HG02870 (cell line): ENCODE data around the gene KRTAP4-4.
"Not testable (repeated sequence)": the region's sequence is repeated elsewhere in the genome, so short reads cannot be mapped to it uniquely, and the experiment has no call there.

Source experiments
- ATAC-seq: cut with Tn5 transposase; IDR thresholded peaks from one replicate; pipeline ENCODE4 v1.9.1; 2021; ENCODE audit warnings: mild to moderate bottlenecking, moderate library complexity; ENCODE audit not compliant: unreplicated experiment

Gene KRTAP4-4

DNA sequence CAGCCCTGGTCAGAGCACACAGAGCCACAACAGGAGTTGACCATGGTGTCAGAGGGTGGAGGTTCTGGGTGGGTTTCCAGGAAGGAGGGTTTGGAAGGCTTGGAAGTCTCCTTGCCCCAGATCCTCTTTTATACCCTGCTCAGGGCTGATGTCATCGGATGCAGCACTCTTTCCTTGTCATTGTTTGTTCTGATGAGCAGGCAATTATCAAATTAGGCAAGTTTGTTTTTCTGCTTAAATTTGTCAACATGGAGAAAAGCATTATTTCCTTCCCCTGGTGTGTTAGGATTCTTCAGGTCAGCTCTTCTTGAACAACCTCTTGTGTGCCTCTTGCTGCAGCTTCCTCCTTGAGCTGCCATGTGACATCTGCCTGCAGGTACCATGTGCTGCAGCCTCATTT, at the start of gene KRTAP4-4:
Gene KRTAP4-4, minus strand, starts transcription at position 101 of the 400 bp plus-strand sequence. Its CDS starts 57 bp downstream, at position 44.
- ATAC-seq, result no peak

DNA sequence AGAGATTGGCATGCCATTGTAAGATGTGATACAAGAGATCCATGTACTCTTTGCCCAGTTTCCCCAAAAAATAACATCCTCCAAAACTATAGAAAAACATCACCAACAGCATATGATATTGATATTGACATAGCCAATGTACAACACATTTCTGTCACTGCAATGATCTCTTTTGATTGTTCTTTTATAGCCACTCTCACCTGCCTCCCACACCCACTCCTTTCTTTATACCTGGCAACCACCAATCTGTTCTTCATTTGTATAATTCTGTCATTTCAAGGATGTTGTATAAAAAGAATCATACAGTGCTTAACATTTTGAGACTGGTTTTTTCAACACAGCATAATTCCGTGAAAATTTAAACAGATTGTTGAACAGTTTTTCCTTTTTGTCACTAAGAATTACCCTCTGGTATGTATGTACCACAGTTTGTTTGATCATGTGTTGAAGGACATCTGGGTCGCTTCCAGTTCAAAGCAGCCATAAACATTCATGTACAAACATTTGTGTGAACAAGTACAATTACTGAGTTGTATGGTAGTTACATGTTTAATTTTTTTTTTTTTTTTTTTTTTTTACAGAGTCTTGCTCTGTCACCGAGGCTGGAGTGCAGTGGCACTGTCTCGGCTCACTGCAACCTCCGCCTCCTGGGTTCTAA, 39.0 kb upstream of the KRTAP4-4 start:
- no peak for ATAC-seq

DNA sequence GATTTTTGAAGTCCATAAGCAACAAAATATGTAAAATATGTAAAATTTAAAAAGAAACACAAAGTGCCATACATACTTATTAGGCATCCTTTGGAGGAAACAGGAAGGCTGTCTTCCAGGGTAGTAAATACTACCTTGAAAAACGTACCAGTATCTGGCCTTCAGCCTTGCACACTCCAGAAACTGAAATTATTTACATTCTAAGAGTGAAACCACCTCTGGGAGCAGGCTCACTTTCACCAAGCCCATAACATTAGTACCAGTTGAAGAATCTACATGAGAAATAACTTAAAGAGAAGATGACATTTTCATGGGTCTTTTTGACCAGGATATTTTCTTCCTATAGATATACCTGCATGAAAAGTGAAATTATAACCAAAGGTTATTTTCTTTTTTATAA, 35.5 kb upstream of the KRTAP4-4 start:
- ATAC-seq, result no peak

DNA sequence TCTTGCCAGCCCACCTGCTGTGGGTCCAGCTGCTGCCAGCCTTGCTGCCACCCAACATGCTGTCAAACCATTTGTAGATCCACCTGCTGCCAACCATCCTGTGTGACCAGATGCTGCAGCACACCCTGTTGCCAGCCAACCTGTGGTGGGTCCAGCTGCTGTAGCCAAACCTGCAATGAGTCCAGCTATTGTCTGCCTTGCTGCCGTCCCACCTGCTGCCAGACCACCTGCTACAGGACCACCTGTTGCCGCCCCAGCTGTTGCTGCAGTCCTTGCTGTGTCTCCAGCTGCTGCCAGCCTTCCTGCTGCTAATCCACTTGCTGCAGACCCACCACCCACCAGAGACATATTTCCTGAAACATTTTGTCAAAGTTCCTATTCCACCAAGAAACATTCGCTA, 29.8 kb upstream of the KRTAP4-4 start:
- ATAC-seq, result no peak

DNA sequence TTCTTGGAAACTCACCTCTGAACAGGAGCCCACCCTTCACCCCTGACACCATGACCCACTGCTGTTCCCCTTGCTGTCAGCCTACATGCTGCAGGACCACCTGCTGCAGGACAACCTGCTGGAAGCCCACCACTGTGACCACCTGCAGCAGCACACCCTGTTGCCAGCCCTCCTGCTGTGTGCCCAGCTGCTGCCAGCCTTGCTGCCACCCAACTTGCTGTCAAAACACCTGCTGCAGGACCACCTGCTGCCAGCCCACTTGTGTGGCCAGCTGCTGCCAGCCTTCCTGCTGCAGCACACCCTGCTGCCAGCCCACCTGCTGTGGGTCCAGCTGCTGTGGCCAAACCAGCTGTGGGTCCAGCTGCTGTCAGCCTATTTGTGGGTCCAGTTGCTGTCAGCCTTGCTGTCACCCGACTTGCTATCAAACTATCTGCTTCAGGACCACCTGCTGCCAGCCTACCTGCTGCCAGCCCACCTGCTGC, 29.3 kb upstream of the KRTAP4-4 start, which contains the start of gene KRTAP9-1:
Gene KRTAP9-1, plus strand, starts transcription at position 51 of the 482 bp plus-strand sequence. Its CDS starts 0 bp downstream, at position 51.
- ATAC-seq, result not testable (repeated sequence)

DNA sequence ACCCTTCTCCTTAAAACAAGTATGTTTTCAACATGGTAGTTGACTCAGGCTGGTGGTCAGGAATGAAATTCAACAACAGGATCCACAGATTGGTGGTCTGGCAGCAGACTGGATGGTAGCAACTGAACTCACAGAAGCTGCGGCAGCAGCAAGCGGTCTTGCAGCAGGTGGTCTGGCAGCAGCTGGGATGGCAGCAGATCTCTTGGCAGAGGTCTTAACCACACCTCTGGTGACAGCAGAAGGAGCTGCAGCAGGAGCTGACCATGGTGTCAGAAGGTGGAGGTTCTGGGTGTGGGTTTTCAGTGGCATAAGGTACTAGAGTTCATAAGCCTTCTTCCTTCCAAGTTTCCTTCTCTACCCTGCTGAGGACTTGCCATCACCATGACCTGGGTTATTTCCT, 26.3 kb upstream of the KRTAP4-4 start:
- no peak for ATAC-seq

DNA sequence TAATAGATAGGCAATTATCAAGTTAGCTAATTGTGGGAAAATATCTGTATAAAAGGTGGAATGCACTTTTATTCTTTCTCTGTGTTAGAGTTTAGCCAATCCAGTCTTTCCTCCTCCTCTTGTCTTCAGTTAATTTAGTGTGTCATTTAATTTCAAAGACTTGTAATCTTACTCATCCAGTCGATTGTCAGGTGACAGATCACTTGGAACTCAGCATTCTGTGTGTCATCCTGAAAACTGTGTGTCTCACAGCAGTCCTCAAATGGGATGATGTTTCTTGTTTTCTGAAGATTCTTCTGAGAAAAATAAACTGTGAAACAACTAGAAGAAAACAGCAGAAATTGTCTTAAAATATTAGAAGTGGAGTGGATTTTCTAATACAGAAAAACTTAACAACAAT, 24.5 kb upstream of the KRTAP4-4 start:
- no peak for ATAC-seq

DNA sequence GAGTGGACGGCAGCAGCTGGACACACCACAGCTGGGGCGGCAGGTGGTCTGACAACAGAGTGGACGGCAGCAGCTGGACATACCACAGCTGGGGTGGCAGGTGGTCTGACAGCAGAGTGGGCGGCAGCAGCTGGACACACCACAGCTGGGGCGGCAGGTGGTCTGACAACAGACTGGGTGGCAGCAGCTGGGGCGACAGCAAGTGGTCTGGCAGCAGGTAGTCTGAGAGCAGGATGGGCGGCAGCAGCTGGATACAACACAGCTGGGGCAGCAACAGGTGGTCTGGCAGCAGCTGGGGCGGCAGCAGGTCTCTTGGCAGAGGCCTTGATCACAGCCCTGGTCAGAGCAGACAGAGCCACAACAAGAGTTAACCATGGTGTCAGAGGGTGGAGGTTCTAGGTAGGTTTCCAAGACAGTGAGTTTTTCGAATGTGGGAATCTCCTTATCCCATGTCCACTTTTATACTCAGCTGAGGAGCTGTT, 24.0 kb upstream of the KRTAP4-4 start, which contains the start of gene KRTAP4-1:
Gene KRTAP4-1, minus strand, starts transcription at position 432 of the 482 bp plus-strand sequence. Its CDS starts 57 bp downstream, at position 375.
- ATAC-seq, result no peak

DNA sequence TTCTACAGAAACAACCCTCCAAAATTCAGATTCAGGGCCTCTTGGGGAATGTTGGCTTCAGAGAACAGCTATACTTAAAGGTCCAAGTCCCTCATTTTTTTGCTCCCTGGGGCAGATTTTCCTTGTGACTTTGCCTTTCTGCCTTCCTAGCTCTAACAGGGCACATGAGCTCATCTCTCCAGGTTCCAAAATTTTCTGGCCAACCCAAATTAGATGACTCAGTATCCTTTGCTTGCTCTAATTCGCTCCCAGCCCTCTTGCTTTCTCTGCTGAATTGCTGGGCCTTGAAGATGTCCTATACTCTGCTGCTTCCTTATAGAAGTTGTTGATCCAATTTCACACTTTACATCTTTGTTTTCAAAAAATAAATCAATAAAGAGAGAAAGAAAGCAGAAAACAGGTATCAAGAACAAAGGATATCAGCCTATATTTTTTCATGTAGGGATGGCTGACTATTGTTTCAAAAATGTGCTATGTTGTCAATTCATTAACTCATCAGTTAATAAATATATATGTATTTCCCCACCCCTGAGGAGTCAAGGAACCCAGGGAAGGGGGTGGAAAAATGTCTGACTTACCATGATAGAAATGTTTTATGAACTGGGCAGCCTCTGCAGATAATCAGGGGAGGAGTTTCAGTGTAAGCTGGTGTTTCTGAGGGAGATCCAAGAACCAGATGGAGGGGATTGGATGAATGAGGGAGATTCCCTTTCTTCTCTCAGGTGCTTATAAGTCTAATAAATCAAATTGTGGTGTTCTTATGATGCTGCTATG, 18.5 kb upstream of the KRTAP4-4 start:
- no peak for ATAC-seq

GRCh38 chr17:41178341-41178740, 17.8 kb upstream of the KRTAP4-4 start:
- ATAC-seq, result no peak

- no peak for ATAC-seq
These were observed 17.3 kb upstream of the KRTAP4-4 start, which contains the start of gene KRTAP4-2 for GRCh38 chr17:41177727-41178271. KRTAP4-2 (minus strand) TSS chr17:41178221; CDS start chr17:41178164, 57 bp downstream.

DNA sequence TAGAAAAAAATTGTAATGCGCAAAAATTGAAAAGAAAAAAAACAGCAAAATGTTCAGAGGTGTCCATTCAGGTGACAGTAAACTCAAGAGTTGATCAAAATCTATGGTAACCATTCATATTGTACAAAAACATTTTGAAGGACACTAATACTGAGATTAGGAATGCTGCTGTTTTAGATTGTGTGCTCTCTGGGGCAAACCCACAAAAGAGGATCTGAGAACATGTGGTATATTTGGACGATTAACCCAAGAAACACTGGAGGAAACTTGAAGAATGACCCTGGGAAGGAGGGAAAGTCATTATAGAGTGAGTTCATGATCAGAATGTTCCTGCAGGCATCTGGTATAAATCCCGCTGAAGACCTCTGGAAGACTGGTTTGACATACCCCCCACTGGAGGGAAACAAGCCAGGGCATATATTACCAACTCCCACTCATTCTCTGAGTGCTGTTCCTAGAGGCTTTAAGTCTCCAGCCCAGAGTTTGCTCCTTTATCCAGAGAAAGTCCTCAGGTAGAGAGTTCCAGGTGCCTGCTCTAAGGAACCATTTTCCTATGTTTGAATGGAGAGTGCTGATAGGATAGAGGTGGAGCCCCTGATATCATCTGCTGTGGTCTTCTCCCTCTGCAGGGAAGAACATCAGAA, 16.3 kb upstream of the KRTAP4-4 start:
- ATAC-seq, result no peak

DNA sequence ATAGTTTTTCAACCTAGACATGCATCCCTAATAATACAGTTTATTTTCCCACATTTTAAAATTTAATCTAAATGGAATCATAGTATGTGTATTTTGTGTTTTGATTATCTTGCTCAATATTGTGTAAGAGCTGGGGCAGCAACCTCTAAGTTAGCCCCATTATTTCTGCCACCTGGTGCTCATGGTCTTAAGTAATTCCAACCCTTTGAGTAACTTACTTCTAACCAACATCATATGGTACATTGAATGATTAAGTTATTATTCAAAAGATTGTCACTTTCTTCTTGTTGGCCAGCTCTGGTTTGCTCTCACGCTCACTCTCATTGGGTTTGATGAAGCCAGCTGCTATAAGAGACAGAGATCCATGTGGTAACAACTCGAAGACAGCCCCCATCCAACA, 11.3 kb upstream of the KRTAP4-4 start:
- ATAC-seq, result no peak

DNA sequence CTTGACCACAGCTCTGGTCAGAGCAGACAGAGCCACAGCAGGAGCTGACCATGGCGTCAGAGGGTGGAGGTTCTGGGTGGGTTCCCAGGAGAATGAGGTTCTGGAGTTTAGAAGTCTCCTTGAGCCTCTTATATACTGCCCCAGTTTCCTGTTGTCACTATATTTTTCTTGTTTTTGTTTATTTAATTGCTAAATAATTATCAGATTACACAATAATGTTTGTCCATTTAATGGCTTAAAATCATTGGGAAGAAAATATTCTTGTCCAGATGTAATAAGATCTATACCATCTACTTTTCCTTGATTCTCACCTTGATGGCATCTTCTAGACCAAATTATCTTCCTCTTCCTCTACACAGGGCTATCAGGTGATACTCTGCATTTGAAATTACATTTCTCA, 7.6 kb upstream of the KRTAP4-4 start, which contains the start of gene KRTAP4-3:
Gene KRTAP4-3, minus strand, starts transcription at position 101 of the 400 bp plus-strand sequence. Its CDS starts 49 bp downstream, at position 52.
- ATAC-seq, result no peak

GRCh38 chr17:41167561-41167960, 7.0 kb upstream of the KRTAP4-4 start:
- ATAC-seq, result no peak

- ATAC-seq, result no peak
These were observed 3.3 kb upstream of the KRTAP4-4 start for GRCh38 chr17:41163828-41164227.

DNA sequence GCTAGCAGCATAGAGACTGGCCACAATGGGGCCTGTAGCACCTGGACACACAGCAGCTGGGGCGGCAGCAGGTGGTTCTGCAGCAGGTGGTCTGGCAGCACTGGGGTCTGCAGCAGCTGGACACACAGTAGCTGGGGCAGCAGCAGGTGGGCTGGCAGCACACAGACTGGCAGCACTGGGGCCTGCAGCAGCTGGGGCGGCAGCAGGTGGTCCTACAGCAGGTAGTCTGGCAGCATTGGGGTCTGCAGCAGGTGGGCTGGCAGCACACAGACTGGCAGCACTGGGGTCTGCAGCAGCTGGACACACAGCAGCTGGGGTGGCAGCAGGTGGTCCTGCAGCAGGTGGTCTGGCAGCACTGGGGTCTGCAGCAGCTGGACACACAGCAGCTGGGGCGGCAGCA, 358 bp downstream of the KRTAP4-4 start:
- not testable (repeated sequence) for ATAC-seq

- no peak for ATAC-seq
These were observed 6.7 kb downstream of the KRTAP4-4 start for GRCh38 chr17:41153856-41154255.

DNA sequence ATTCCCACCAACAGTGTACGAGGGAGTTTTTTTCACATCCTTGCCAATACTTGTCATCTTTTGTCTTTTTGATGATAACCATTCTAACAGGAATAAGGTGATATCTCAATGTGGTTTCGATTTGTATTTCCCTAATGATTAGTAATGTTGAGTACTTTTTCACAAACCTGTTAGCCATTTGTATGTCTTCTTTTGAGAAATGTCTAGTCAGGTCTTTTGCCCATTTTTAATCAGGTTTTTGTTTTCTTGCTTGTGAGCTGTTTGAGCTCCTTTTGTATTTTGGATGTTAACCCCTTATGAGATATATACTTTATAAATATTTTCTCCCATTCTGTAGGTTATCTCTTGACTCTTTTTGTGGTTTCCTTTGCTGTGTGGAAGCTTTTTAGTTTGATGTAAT, 9.0 kb downstream of the KRTAP4-4 start:
- ATAC-seq, result no peak

GRCh38 chr17:41150026-41150425, 10.5 kb downstream of the KRTAP4-4 start:
- ATAC-seq, result no peak

GRCh38 chr17:41149652-41149985, 10.9 kb downstream of the KRTAP4-4 start, which contains the start of gene KRTAP4-5:
KRTAP4-5 (minus strand) TSS chr17:41149825; CDS start chr17:41149767, 58 bp downstream.
- no peak for ATAC-seq
